Left ventricle myocardium superior (tissue), 1 donor: ENCODE results near the gene NEURL1B. TPM values are rescaled to one million over a fixed set of nuclear protein-coding genes. Genes with fewer than 3 reads are reported as not detected.
"Not testable (repeated sequence)": the region's sequence is repeated elsewhere in the genome, so short reads cannot be mapped to it uniquely, and the experiment has no call there.

Experiments used
- ATAC-seq: fragments of 200-7000 bp; cut with Tn5 transposase; one replicate; pipeline ENCODE4 v1.9.1; 2020; ENCODE audit warnings: mild to moderate bottlenecking, moderate library complexity
- DNase-seq: peaks from one replicate; pipeline ENCODE4 v3.0.0-alpha.2; 2020
- intact Hi-C: fragments of 100-400 bp; cut with micrococcal nuclease; formaldehyde crosslinking; loops from one replicate; pipeline ENCODE4 v1.11.0; 2022
- total RNA-seq: library from RNA; stranded (reverse); fragmentation: NEBNext Ultra II Directional; extraction: Animal tissue kit (Norgen Biotek cat#: 25700); gene quantifications from one replicate; pipeline ENCODE4 v1.2.1, GENCODE V29; 2021
- donor health status: DM: no; HTN: yes; CAD: no; lungs with severe emphysema.

The NEURL1B gene
- total RNA-seq, 1 donor from 2014 or later = 32.0 TPM

DNA sequence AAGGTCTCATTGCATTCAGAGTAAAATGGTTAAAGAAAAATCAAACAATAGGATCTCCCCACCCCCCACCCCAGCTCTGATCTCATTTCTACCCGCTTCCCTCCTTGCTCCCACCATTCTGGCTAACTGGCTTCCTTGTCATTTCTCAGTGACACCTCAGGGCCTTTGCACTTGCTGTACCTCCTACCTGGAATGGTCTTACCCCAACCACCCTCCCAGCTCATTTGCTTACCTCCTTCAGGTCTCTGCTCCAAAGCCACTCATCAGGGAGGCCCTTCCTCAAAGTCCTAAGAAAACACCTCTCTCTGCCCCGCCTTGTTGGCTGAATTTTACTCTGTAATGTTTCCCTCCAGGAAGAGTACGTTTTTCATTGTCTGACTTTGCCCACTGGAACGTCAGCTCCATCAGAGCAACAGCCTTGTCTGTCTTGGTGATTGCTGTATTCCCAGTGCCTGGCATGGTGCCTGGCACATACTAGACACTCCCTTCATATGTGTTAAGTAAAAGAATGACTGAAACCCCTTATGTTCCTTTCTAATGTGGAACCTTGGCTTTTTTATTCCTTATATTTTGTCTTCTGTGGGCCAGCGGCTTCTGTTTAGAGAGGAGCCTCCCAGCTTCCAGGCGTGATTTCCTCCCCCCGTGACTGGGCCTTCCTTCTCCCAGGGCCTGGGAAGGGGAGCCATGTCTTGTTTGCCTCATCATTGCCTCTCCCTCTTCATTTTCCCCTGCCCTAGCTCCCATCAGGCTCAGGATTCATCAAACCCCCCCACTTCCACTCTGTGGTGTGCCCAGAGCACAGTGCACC is 26.9 kb downstream of the NEURL1B start:
- no peak for DNase-seq
- intact Hi-C loops = no loop called here
- ATAC-seq = no peak

DNA sequence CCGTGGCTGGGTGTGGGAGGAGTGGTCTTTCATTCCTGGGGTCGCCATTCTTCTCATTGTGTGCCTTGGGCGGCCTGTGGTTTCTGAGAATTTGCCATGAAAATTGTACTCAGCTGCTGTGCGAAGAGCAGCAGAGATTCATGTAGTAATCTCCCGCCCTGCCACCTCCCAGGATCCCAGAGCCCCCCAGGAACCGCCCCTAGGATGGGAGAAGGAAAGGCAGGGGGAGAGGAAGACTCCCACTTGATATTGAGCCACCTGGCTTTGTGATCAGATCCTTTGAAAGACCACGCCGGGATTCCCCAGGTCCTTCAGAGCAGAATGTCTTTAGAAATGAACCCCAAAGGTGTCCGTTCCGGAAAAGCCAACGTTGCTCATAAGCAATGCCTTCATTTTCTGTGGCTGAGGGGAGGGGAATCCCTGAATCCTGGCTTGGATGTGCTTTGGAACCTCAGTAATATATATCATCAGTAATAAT is 27.6 kb downstream of the NEURL1B start:
- intact Hi-C loops = no loop called here
- no peak for DNase-seq
- no peak for ATAC-seq

DNA sequence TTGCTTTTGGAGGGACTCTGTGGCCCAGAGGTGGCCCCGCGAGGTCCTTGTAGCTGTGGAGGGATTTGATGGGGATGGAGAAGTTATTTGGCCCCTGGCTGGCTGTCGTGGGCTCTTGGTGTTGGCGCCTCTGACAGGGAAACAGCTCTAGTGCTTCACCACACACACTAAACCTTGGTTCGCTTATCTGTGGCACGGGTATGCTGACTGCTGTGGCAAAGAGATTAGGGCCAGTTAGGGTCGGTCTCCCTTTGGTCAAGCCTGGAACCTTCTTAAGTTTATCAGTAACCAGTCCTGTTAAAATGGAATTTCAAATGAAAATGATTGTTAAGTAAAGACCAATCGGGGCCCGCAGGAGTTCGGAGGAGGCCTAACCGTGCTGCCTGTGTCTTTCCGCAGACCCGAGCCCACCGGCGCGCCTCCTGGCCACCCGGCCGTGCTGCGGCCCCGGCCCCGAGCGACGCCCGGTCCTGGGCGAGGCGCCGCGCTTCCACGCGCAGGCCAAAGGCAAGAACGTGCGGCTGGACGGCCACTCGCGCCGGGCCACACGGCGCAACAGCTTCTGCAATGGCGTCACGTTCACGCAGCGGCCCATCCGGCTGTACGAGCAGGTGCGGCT is 28.4 kb downstream of the NEURL1B start:
- DNase-seq (peak; percentile 30), ATAC-seq (no peak)
- intact Hi-C loops = no loop called here

DNA sequence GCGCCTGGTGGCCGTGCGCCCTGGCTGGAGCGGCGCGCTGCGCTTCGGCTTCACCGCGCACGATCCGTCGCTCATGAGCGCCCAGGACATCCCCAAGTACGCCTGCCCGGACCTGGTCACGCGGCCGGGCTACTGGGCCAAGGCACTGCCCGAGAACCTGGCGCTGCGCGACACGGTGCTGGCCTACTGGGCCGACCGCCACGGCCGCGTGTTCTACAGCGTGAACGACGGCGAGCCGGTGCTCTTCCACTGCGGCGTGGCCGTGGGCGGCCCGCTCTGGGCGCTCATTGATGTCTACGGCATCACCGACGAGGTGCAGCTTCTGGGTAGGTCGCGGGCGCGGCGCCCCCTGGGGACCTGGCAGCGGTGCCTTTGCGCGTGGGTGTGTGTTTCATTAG is 28.9 kb downstream of the NEURL1B start:
- ATAC-seq (no peak), DNase-seq (peak; percentile 38)
- intact Hi-C loops = no loop called here

DNA sequence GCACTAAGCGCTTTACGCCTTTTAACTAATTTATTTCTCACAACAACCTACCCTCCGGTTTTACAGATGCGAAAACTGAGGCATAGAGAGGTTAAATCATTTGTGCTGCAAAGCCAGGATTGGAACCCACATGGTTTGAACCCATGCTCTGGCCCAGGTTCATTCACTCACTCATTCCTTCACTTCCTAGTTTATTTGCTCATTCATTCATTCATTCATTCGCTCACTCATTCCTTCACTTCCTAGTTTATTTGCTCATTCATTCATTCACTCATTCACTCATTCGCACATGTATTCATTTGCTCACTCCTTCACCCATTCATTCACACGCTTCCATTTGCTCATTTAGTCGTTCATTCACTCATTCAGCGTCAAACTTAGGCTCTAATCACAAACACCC is 29.4 kb downstream of the NEURL1B start:
- DNase-seq (no peak), ATAC-seq (no peak)
- intact Hi-C loops = no loop called here

DNA sequence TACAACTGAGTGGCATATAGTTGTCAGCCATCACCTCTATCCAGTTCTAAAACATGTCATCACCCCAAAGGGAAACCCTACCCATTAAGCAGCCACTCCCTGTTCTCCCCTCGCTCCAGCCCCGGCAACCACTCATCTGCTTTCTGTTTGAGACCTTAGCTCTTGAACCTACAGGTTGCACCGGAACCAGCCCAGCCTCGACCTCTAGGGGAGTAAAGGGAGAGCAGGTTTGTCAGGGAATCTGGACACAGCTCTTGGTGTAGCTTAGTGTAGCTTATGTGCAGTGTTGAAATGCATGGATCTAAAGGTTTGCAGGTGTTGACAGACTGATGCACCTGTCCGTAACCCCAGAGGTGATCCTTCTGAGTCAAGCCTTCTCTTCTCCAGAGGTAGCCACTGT is 30.0 kb downstream of the NEURL1B start:
- ATAC-seq = no peak
- DNase-seq = peak; percentile 18
- intact Hi-C loops = no loop called here

DNA sequence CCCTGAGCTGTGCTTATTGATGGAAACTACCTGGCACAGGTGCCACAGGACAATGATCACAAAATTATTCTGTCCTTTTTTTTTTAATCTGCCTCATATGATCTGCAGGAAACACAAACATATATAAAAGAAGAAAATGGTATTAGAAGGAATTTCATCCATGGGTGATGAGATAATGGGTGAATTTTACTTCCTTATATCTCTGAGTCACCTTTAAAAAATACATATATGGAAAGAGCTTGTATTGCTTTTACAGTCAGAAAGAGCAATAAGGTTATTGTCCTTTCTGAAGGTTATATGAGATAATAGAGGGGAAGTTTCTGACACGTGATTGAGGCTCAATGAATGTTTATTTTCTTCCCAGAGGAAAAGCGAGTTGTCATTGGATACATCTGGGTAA is 31.6 kb downstream of the NEURL1B start:
- DNase-seq (no peak), ATAC-seq (no peak)
- intact Hi-C loops = no loop called here

DNA sequence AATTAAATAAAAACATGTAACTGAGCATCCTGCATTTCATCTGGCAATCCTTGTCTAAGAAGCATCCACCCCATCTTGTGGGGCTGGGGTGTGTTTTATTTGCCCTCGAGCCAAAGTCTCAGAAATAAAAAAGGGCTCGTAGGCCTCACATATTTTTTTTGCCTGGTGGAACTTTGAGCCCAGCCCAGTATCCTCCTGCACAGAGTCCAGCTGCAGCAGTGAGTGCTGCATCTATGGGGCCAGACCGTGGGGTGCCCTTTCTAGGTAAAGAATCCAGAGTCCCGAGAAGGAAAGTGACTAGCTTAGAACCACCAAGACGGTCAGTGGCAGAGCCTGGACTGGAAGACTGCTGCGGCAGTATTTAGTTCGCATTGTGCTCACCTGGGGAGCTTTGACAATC is 33.1 kb downstream of the NEURL1B start:
- ATAC-seq (no peak), DNase-seq (peak; percentile 8)
- intact Hi-C loops = no loop called here

DNA sequence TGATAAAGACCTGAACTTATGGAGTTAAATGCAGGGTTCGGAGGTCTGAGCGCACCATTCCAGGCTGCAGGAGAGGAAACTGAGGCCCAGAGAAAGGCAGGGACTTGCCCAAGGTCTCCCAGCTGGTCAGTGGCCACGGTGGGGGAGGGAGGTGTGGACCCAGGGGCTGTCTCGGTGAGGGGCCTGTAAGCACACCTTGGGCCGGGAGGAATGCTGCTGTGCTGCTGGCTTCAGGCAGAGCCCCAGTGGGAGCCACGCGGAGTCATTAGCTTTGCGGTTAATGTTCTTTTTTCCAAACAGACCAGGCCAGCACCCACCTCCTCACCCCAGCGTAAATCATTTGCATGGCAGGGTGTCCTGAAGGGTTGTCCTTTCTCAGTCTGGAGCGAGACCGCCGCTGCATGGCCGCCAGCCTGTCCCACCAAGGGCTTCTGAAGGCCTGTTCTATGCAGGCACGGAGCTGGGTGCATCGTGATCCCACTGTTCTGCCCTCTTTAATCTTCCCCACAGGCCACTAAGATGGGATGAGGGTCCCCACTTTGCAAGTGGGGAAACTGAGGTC is 35.9 kb downstream of the NEURL1B start:
- no peak for DNase-seq
- ATAC-seq = no peak
- intact Hi-C loops = no loop called here

DNA sequence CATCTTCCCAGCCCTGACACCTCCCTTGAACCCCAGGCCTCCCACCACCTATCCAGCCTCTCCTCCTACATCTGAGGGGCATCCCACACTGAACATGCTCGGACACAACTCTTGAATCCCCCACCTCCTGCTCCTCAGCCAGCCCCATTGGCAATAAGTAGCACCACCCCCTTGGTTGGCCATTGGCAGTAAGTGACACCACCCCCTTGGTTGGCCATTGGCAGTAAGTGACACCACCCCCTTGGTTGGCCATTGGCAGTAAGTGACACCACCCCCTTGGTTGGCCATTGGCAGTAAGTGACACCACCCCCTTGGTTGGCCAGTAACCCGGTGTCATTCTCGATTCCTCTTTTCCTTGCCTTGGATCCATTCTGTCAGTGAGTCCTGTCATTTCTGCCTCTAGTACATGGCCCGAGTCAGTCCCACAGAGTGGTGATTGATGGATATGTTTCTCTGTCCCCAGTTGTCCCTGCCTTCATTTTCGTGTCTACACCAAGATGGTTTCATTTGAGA is 37.4 kb downstream of the NEURL1B start:
- intact Hi-C loops, DNase-seq, ATAC-seq: not testable (repeated sequence)

DNA sequence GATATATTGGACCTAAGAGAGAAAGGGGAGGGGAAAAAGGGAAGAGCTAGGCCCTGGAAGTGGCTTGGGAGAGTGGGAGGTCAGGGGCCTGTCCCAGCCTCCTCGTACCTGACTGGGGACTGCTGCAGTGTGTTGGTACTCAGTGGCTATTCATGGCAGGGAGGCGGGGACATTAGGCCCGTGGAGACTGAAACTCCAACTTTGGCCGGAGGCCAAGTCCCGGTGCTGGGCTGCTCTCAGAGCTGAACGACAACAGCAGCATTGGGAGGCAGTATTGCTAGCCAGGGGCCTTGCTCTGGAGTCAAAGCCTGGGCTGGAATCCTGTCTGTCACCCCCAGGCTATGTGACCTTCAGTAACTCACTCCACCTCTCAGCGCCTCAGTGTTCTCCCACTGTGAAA is 37.8 kb downstream of the NEURL1B start:
- DNase-seq (peak; percentile 90), ATAC-seq (peak; percentile 91)
- intact Hi-C loops = no loop called here

DNA sequence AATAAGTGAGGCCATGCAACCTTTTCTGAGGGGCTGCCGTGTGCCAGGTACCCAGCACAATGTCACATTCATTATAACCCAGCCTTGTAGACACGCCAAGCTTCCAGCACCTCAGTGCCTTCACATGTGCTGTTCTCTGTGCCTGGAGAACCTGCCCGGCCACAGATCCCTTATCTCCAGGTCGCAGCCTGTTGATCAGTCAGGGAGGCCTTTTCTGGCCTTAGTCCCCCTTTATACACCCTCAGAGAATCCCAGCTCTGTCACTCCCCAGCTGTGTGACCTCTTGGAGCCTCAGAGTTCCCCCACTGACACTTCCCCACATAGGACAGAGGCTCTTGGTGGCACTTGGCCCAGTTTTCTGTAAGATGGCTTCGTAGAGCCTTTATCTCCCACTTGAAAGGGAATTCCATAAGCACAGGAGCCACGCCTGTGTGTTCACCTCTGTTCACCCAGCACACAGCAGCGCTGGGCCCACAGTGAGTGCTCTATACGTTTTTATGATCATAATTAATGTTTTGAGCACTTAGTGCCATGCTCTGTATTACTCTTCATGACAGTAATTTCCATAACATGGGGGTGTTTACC is 38.7 kb downstream of the NEURL1B start:
- peak; percentile 18 for ATAC-seq
- DNase-seq = no peak
- intact Hi-C loops = no loop called here

DNA sequence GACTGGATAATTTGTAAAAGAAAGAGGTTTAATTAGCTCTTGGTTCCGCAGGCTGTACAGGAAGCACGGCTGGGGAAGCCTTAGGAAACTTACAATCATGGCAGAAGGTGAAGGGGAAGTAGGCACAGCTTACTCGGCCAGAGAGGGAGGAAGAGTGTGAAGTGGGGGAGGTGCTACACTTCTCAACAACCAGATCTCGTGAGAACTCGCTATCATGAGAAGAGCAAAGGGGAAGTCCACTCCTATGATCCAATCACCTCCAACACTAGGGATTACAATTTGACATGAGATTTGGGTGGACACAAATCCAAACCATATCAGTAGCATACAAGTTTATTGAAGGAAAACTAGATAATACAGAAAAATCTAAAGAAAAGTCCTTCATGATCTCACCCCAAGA is 39.9 kb downstream of the NEURL1B start:
- intact Hi-C loops = no loop called here
- no peak for DNase-seq
- ATAC-seq = no peak

DNA sequence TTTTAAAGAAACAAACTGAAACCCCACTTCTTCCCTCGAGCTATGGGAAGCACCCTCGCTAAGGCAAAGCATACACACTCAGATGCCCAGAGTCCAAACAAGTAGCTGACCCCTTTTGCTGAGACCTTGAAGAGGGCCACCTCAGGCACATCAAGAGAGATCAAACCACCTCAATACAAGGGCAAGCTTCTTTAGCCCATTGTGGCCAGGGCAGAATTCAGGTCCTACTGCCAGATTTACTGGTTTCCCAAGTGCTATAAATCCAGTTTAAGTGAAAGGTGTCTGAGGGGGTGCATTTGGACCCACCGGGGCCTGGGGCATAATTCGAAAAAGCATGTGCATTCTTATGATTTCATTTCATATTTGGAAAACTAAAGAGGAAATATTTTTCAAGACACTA is 40.4 kb downstream of the NEURL1B start:
- ATAC-seq (no peak), DNase-seq (no peak)
- intact Hi-C loops = no loop called here

DNA sequence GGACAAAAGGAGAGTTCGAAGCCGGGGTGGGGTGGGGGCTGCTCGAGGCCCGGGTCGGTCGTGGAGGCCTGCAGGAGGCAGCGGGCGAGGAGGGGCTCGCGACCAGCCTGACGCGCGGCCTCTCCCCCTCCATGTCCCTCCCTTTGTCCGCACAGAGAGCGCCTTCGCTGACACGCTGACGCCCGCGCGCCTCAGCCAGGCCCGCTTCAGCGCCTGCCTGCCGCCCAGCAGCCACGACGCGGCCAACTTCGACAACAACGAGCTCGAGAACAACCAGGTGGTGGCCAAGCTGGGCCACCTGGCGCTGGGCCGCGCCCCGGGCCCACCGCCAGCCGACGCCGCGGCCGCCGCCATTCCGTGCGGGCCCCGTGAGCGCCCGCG is 42.2 kb downstream of the NEURL1B start:
- DNase-seq = no peak
- intact Hi-C loops = no loop called here
- ATAC-seq = no peak

DNA sequence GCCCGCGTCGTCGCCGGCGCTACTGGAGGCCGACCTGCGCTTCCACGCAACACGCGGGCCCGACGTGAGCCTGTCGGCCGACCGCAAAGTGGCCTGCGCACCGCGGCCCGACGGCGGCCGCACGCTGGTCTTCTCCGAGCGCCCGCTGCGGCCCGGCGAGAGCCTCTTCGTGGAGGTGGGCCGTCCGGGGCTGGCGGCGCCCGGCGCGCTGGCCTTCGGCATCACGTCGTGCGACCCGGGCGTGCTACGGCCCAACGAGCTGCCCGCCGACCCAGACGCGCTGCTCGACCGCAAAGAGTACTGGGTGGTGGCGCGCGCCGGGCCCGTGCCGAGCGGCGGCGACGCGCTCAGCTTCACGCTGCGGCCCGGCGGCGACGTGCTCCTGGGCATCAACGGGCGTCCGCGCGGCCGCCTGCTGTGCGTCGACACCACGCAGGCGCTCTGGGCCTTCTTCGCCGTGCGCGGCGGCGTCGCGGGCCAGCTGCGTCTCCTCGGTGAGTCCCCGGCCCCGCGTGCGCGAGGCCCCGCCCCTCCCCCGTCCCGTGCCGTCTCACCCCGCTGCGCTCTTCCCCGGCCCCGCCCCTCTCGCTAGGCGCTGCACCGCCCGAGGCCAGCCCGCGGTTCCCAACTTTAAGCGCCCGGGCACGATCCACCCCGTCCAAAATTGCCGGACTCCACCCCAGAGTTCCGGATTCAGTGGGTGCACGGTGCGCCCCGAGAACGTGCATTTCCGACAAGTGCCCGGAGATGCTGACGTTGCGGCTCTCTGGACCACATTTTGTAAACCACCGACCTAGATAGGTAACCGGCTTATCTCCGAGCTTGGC is 42.8 kb downstream of the NEURL1B start:
- intact Hi-C loops = no loop called here
- no peak for ATAC-seq

DNA sequence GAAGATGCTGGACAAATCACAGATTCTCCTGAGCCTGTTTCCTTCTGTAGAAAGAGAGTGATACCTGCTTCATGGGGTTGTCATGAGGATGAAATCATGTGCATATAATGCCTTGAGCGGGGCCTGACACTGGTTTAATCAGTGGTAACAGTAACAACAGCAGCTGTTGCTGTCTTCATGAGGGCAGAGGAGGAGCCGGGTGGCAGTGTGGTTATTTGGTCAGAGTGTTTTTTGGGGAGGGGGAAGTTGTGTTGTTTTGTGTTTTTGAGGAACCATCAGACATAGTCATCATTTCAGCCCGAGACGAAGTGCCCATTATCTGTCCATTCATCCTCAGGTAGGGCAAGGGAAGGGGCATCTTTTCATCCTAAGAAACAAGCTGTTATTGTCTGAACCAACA is 44.0 kb downstream of the NEURL1B start:
- DNase-seq (no peak), ATAC-seq (no peak)
- intact Hi-C loops = no loop called here

More for the DNA sequence above, 42.8 kb downstream of the NEURL1B start:
- DNase-seq = peak; percentile 56

DNA sequence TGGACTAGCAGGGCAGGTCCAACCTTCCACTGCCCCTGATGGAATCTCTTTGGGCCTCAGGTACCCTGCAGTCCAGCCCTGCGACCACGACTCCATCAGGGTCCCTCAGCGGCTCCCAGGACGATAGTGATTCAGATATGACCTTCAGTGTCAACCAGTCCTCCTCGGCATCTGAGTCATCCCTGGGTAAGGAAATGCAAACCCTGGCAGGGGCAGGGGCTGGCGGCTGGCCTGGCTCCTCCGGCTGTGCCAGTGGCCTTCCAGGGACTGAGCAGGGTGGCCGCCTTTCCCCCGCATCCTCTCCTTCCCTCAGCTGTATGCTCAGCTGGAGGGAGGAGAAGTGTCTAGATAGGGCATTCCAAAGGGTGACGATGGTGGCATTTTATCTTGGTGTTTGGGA is 45.0 kb downstream of the NEURL1B start:
- intact Hi-C loops = no loop called here
- ATAC-seq (no peak), DNase-seq (no peak)
